Activated T-cell treated with anti-CD3 and anti-CD28 coated beads for 24 hours (primary cell): ENCODE data around the gene PHACTR3.

Experiments used
- DNase-seq: peaks from one replicate; pipeline ENCODE4 v3.0.0-alpha.2; 2020; ENCODE audit warnings: low read depth

Gene PHACTR3

GRCh38 chr20:59752704-59753460 lies 148.5 kb downstream of the PHACTR3 start:
- no peak for DNase-seq

DNA sequence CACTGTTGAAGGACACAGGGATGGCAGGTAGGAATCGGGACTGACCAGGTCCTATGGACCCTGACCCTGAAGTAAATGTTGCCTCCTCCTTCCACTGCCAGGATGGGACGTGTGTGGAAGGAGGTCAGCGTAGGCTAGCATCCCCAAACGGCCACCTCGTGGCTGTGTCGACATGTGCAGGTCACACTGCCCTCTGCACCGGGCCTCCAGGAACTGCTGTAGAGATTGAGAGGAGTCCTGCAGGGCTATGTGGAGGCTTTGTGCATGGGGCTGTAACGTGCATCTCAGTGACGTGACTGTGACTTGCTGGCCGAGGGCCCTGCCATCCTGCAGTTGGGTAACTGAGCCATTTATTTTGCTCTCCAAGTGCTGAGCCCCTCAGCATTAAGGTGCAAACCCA lies 149.5 kb downstream of the PHACTR3 start:
- no peak for DNase-seq

- DNase-seq = no peak
Observed at GRCh38 chr20:59754551-59754950, 150.2 kb downstream of the PHACTR3 start.

GRCh38 chr20:59756241-59756640 lies 151.9 kb downstream of the PHACTR3 start:
- DNase-seq = no peak

DNA sequence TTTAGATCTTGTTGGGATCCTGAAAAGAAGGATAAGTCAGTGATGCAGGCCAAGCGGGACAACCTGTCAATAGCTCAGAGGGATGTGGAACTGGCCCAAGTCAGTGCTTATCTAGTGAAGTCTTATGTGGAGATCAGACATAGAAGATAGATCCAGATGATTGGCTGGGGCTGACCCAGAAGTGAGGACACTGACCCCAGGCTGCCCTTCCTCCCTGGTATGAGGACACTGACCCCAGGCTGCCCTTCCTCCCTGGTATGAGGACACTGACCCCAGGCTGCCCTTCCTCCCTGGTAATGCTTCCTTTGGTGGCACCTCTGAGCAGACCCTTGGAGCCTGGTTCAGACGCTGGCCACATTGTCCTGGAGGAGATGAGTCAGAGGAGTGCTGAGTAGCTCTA lies 159.7 kb downstream of the PHACTR3 start:
- no peak for DNase-seq

DNA sequence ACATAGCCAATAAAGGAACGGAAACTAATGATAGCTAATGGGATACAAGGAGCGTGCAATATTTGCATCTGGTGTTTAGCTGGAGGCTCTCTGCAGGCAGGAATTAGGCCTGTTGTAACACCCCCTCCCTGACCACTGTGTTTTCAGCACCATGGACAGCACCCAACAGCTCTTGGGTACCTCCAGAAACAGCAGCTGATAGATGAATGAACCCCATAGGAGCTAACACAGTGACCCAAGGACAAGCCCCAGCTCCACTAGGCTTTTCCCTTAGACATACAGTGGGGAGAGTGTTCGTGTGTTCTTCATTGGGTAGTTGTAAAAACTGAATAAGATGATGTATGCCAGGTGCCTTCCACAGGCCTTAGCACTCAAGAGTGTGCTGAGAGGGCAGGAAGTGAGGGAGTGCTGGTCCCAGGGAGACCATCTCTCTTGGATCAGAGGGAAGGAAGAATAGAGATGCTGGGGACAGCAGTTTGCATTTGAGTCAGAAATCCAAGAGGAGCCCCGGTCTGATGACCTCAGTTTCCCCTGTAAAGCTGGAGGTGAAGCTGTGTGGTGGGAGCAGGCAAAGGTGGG lies 161.3 kb downstream of the PHACTR3 start:
- no peak for DNase-seq

DNA sequence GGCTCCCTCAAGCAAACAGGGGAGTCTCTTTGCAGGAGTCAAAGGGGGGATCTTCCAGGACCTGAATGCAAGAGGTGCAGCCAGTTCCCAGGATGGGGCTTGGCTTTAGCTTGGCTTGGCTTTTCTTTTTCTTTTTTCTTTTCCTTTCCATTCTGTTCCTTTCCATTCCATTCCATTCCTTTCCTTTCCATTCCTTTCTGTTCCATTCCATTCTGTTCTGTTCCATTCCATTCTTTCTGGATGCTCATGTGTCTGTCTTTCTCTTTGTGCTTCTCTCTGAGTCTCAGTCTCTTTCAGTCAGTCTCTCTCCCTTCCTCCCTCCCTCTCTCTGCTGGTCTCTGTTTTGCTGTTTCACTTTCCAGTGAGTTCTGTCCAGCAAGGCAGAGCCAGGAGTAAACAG lies 163.3 kb downstream of the PHACTR3 start:
- no peak for DNase-seq

GRCh38 chr20:59770270-59770669 lies 165.9 kb downstream of the PHACTR3 start:
- no peak for DNase-seq

GRCh38 chr20:59770851-59771250 lies 166.5 kb downstream of the PHACTR3 start:
- DNase-seq = no peak

GRCh38 chr20:59771506-59772372 lies 167.4 kb downstream of the PHACTR3 start:
- DNase-seq = no peak

DNA sequence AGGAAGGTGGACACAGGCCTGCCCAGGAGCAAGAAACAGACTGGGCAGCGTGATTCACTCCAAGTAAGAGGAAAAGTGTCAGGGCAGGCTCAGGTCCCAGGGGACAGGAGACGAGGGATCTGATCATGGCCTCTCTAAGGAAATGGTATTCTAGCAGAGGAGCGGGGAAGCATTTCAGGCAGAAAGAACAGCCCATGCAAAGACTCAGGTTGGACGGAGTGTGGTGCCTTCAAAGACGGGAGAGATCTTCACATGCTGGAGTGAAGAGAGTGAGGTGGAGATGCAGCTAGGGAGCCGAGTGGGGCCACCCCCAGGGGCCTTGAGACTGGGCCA lies 168.0 kb downstream of the PHACTR3 start:
- DNase-seq = no peak

DNA sequence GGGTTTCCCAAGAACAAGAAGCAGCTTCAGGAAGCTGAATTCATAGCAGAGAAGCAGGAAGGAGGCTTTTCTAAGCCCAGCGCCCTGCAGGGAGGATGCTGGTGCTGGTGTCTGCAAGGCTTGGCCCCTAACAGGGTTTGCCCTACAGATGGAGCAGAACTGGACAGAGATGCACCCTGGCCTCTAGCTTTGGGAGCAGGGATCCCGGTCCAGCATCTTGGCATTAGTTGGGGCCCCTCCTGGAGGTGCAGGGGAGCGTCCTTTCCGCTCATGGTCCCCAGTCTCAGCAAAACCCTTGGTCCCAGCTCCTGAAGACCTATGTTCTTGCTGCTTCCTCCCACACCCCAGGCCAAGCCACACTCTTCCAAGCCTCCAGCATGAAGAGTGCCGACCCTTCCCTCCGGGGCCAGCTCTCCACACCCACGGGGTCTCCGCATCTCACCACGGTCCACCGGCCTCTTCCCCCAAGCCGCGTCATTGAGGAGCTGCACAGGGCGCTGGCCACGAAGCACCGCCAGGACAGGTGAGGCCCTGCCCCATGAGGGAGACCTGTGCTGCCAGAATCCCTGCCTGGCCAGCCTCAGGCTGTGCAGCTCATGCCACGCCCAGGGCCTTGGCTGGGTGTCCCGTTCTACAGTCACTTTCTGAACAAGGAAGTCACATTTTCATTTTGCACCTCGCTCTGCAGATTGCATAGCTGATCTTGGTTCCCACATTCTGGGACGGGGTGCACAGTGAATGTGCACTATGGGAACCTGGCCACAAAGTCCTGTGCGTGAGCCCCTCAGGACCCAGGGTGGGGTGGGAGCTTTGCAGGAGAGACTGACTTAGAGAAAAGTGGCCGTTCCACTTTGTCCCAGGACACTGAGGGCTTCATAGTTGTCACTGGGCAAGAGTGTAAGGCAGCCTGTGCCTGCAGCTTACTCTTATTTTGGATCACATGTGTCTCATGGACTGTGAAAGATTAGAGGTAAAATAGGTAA lies 168.9 kb downstream of the PHACTR3 start:
- no peak for DNase-seq

- DNase-seq = no peak
Observed at GRCh38 chr20:59774204-59774641, 169.9 kb downstream of the PHACTR3 start.

DNA sequence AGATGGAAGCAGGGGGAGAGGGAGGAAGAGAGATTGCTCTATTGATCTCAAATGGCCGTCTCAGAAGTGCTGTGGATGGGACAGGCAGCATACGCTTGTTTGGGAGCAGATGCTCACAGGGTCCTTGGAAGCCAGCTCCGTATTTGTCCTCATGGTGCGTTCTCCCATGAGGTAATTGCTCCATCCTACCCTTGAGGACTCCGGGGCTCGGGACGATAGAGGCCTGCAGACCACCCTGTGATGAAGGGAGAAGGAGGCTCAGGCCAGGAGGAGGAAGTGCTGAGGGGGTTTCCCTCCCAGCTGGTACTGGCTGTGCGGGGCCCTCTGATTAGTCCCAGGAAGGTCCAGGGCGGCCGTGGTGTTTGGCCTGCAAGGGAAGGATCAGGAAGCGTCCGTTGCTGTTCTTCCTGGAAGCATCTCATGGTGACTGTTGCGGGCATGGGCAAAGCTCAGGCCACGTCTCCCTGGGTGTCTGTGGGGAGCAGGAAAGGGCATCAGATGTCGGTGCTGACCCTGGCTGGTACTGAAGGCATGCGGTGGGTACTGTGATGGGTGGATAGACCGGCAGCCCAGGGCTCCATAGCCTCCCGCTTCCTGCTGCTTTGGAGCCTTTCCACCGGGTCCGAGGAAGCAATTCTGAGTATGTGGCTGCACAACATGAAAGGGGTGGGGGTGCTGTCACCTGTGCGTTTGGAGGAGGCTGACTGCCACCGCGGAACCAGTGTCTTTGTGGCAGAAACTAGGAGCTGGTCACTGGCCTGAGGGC lies 170.8 kb downstream of the PHACTR3 start:
- DNase-seq = no peak

GRCh38 chr20:59775687-59776055 lies 171.3 kb downstream of the PHACTR3 start:
- no peak for DNase-seq

- DNase-seq = no peak
Observed at GRCh38 chr20:59776059-59776603, 171.8 kb downstream of the PHACTR3 start.

DNA sequence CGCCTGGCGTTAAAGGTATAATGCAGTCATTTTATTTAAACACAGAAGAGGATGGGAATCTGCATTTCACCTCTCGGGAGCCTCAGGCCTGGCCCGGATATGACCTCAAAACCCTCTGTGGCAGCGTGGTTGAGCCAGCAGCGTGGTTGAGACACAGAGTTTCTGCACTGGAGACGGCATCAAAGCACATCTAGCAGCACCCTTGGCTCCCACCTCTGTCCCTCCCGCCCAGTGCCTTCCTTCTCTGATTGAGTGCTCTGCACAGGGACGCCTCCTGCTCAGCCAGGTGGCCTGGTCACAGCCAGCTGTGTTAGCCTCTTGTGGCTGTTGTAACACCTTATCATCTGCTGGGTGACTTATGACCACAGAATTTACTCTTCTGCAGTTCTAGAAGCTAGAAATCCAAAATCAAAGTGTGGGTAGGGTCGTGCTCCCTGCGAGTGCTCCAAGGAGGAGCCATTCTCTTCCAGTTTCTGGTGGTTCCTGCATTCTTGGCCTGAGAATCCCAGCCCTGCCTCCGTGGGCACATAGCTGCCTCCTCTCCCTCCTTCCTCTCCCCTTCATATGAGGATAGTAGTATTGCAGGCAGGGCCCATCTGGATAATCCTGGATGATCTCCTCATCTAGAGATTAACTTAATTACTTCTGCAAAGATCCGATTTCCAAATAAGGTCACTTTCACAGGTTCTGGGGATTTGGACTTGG lies 172.4 kb downstream of the PHACTR3 start:
- no peak for DNase-seq

GRCh38 chr20:59777331-59777725 lies 173.0 kb downstream of the PHACTR3 start:
- DNase-seq = no peak

- no peak for DNase-seq
Observed at GRCh38 chr20:59777814-59778575, 173.7 kb downstream of the PHACTR3 start.
